ENCODE measurements around the gene NF2.

NF2 gene

GRCh38 chr22:29673361-29674066, 70.1 kb downstream of the NF2 start:
- DNase-seq: no peak

DNA sequence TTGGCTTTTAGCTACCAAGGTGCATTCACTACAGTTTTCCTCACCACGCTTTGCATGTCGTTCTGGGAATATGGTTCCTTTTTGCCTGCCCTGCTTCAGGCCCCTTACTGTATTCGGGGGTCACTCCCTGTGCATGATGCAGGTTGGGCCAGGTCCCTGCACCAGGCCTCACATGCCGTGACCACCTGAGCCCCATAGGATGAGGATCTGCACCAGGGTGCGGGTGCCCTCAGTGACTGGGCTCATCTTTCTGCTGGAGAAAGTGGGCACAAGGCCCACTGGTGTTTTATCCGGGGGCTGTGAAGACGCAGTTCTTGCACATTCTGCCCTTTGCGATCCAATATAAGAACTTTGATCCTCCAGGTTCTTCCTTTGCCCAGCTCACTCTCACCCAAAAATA, 70.7 kb downstream of the NF2 start:
- DNase-seq: no peak

- no peak for DNase-seq
Measured at GRCh38 chr22:29679316-29679715, 75.9 kb downstream of the NF2 start.

GRCh38 chr22:29683536-29683935, 80.1 kb downstream of the NF2 start:
- no peak for DNase-seq

DNA sequence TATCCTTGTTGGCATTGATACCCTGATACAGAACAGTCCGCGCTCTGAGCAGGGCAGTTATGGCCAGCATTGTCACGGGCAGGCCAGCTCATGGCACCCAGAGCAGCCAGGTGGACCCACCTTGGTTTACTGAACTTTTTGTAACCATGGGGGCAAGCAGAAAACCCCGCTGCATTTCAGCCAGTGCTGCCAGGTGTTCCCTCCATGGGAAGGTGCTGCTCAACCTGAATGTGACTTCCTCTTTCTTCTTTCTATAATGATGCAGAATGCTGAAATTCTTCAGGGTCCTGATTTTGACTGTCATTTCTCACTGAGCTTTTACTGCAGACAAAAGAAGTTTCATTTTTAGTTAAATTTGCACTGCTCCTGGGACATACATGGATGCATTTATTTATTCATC, 80.8 kb downstream of the NF2 start:
- DNase-seq: no peak

DNA sequence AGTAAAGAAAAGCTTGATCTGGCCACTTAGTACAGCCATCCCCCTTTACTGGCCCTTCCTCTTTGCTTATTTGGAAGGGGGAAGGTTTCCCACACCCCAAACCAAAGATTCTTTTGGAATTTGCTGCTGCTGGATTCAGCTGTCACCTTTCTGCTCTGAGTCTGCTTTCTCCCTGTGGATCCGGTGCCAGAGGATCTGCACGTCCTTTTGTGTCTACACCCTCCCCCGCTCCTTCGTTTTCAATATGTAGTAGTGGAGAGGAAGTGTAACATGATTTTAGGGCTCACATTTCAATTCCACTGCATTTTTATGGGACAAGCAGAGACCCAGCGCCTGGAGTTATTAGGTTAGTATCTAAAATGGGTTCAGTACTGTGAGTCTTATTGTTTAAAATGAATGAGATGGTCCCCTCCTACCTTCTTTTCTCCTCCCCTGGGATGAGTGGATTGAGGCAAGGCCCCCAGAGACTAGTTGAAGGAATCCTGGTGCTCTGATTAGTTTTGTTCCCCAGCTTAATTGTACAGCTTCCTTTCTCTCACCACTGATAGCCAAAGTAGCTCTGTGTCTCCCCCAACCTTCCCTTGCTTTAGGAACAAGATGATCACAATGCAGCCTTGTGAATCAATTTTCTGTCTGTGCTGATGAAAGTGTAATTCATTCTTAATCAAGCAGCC, 85.9 kb downstream of the NF2 start:
- DNase-seq: no peak

DNA sequence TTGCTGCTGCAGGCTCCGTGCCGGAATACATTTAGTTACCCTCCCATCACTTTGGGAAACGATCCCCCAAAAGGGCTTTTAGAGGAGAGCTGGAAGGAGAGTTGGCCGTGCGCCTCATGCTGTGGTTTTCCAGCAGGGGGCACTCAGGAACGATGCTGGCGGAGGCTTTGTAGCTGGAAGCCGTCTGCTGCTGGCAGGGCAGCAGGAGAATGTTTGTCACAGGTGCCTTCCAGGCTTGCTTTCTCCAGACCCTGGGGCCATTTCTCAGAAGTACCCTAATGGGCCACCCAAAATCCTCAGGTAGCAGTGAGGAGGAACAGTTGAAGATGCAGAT, 86.4 kb downstream of the NF2 start:
- peak; percentile 47 for DNase-seq

DNA sequence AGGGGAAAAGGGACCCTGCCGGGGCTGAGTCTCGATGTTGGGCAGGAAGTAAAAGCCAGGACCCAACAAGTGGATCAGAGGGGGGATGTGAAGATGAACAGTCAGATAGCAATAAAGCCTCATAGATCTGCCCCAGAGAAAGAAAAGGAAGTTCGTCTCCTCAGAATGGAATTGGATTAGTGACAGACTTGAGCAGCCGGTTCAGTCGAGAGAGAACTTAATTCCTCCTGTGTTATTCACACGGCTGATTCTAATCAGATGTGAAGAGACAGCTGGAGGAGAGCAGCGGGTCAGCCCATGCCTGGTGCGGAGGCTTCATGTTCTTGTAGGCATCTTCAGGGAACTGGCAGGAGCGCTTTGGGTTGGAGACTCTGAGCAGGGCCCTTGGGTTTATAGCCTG, 87.0 kb downstream of the NF2 start:
- no peak for DNase-seq

GRCh38 chr22:29691636-29692326, 88.3 kb downstream of the NF2 start:
- no peak for DNase-seq

DNA sequence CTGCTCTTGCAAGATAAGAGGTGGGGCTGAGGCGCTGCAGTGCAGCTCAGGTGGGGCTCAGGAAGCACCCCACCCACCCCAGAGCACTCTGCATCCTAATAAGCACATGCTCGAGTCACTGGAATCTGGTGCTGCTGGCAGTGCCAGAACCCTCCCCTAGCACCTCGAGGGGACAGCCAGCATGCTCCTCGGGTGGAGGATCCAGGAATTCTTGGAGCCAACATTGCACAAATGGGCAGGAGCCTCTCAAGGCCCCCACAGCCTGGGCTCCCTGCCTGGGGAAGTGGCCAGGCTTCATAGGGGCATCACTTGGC, 88.9 kb downstream of the NF2 start:
- no peak for DNase-seq

GRCh38 chr22:29693161-29693560, 89.7 kb downstream of the NF2 start:
- no peak for DNase-seq

- DNase-seq: peak; percentile 46
Measured at GRCh38 chr22:29693671-29694070, 90.2 kb downstream of the NF2 start.

- DNase-seq: peak; percentile 89
Measured at GRCh38 chr22:29695129-29695926, 91.9 kb downstream of the NF2 start.

DNA sequence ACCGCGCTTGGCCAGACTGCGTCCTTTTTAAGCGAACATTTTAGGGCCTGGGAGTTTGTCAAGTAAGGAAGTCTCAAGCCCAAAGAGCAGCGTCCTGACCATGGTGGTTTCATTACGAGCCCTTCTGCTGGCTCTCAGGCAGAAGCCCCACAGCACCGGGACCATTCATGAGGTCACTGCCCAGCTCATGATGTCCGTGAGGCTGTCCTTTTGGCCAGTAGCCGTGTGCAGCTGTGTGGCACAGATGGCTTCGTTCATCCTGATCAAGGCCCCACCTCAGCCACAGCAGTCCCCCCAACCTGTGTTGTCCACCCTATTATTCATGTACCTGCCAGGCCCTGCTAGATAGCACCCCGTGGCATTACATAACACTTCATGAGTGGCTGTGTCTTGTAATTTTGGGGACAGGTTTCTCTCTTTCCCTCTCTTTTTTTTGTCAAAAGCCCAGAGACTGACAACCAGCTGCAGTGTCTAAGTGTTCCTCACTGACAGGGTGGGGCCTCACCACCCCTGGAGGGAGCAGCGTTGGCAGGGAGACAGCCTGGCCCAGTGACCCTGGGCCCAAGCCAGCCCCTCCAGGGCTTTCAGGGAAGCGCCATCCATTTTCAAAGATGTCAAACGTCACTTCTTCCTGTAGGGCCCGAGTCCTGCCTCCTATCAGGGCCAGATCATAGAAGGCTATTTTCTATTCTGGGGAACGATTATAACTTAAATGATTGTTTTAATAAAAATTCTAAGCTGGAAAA, 94.6 kb downstream of the NF2 start:
- DNase-seq: no peak

- DNase-seq: peak; percentile 56
Measured at GRCh38 chr22:29700206-29700899, 96.9 kb downstream of the NF2 start.

DNA sequence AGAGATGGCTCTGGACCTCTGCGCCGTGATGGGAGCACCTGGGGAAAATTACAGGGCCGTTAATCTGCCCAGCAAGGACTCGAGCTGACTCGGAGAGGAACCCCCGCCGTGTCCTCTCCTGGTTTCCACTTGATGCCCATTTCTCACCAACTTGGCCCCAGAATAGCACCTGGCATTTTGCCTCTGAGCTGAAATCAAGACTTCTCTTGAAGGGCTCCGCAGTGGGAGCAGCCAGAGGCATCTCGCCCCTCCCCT, 97.4 kb downstream of the NF2 start:
- DNase-seq: peak; percentile 75

- peak; percentile 77 for DNase-seq
Measured at GRCh38 chr22:29701155-29701999, 97.9 kb downstream of the NF2 start.

GRCh38 chr22:29702000-29702930, 98.8 kb downstream of the NF2 start:
- no peak for DNase-seq

GRCh38 chr22:29702931-29703501, 99.6 kb downstream of the NF2 start:
- DNase-seq: peak; percentile 39

DNA sequence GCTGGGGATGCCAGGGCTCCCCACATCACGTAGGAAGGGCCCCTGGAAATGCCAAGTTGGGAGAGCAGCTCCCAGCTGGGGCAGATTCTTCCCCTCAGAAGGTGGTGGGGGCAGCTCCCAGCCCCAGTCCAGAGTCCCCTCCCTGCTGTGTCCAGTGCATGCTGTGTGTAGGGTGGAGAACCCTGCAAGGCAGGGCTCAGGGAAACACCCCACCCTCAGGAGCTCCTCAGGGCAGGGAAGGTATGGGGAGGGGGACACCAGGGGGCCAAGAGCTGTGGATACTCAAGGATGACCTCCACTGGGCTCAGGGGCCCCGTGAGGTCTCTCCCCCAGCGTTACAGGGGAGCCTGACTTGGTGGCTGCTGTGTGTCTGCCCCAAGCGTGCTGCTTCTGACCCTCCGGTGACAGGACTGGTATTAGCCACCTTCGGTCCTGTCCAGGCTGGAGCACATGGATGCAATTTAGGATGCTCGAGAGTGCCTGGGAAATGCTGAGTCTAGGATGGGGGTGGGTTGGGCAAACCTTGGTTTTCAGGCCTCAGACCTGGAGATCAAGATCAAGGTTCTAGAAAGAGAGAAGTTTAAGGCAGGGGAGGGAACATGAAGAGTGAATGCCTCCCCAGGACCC, 100.2 kb downstream of the NF2 start:
- DNase-seq: no peak
